ENCODE results near the gene CLDN9.

The CLDN9 gene

DNA sequence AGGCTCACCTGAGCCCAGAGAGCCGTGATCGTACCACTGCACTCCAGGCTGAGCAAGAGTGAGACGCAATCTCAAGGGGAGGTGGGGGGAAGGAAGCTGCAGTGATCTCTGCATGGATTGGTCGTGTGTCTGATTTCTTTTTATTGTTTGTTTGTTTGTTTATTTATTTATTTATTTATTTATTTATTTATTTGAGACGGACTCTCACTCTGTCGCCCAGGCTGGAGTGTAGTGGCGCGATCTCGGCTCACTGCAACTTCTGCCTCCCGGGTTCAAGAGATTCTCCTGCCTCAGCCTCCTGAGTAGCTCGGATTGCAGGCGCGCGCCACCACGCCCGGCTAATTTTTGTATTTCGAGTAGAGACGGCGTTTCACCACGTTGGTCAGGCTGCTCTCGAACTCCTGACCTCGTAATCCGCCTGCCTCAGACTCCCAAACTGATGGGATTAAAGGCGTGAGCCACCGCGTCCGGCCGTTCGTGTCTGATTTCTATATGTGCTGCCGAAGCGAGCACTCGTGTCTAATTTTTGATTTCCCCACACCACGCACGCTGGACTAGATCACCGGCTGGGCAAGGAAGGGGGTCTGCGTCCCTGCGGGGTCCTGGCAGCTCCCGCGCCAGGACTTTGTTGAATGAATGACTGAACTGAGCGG, 7.0 kb downstream of the CLDN9 start:
- no peak for DNase-seq (ENCODE audit: low read depth)

DNA sequence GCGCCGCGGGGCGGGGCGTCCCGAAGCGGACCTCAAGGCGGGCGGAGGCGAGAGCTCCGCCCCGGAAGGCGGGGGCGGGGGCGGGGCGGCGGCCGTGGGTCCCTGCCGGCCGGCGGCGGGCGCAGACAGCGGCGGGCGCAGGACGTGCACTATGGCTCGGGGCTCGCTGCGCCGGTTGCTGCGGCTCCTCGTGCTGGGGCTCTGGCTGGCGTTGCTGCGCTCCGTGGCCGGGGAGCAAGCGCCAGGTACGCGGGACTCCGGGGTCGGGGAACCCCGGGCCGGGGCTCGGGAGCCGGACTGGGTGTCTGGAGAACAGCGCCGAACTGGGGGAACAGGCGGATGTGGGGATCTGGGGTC, 7.5 kb downstream of the CLDN9 start, which contains the start of gene TNFRSF12A:
Gene TNFRSF12A, plus strand, starts transcription at position 122 of the 357 bp plus-strand sequence. Its CDS starts 30 bp downstream, at position 152.
- DNase-seq (ENCODE audit: low read depth) = peak; percentile 61

- DNase-seq (ENCODE audit: low read depth) = peak; percentile 67
These were observed 8.1 kb downstream of the CLDN9 start for GRCh38 chr16:3020604-3021448.

DNA sequence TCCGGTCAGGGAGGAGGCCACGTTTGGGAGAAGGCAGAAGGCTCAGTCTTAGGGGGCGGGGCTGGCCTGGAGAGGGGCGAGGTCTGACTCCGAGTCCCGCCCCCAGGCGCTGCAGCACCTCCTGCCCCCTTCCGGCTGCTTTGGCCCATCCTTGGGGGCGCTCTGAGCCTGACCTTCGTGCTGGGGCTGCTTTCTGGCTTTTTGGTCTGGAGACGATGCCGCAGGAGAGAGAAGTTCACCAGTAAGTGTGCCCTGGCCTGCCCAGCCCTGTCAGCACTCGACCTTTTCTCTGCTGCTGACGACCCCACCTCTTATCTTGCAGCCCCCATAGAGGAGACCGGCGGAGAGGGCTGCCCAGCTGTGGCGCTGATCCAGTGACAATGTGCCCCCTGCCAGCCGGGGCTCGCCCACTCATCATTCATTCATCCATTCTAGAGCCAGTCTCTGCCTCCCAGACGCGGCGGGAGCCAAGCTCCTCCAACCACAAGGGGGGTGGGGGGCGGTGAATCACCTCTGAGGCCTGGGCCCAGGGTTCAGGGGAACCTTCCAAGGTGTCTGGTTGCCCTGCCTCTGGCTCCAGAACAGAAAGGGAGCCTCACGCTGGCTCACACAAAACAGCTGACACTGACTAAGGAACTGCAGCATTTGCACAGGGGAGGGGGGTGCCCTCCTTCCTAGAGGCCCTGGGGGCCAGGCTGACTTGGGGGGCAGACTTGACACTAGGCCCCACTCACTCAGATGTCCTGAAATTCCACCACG, 8.9 kb downstream of the CLDN9 start:
- peak; percentile 76 for DNase-seq (ENCODE audit: low read depth)

GRCh38 chr16:3022208-3022683, 9.5 kb downstream of the CLDN9 start:
- peak; percentile 84 for DNase-seq (ENCODE audit: low read depth)

- no peak for DNase-seq (ENCODE audit: low read depth)
These were observed 10.1 kb downstream of the CLDN9 start for GRCh38 chr16:3022684-3023414.

GRCh38 chr16:3023415-3023668, 10.6 kb downstream of the CLDN9 start:
- DNase-seq (ENCODE audit: low read depth) = no peak

DNA sequence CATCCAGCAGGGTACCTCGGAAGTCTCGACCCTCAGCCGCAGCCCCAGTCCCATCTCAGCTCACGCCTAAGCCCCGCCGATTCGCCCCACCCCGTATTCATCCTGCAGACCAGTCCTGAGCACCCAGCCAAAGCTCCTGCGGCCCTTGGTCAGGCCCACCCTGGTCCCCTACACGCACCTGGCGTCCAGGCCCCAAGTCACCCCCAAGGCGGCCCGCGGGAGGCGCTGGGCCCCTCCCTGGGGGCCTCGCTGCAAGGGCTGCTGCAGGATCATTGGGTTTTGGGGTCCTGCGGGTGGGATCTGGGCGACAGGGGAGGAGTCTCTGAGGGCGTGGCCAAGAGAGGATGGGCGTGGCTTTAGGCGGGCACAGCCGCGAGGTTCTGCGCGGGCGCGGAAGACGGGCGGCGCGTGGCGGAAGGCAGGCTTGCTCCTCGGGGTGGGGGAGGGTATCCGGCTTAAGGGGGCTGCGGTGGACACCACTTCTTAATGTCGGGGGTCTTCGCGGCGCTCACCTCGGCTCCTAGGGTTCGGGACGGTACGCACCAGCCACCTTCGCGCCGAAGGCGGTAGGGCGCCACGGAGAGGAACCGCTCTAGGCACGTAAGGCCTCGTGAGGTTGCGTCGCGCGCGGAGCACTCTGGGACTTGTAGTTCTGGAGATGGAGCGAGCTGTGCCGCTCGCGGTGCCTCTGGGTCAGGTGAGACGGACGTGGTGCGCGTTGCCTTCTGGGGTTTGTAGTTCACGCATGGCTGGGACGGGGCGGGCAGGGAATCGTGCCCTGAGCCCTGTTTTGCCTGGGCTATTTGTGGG, 11.2 kb downstream of the CLDN9 start, which contains the start of the genes HCFC1R1 and THOC6:
Gene HCFC1R1, minus strand, starts transcription at position 274 of the 810 bp plus-strand sequence. Its CDS starts 1 bp downstream, at position 273.
Gene THOC6, plus strand, starts transcription at position 367 of the 810 bp plus-strand sequence. Its CDS starts 292 bp downstream, at position 659.
- DNase-seq (ENCODE audit: low read depth) = peak; percentile 88

DNA sequence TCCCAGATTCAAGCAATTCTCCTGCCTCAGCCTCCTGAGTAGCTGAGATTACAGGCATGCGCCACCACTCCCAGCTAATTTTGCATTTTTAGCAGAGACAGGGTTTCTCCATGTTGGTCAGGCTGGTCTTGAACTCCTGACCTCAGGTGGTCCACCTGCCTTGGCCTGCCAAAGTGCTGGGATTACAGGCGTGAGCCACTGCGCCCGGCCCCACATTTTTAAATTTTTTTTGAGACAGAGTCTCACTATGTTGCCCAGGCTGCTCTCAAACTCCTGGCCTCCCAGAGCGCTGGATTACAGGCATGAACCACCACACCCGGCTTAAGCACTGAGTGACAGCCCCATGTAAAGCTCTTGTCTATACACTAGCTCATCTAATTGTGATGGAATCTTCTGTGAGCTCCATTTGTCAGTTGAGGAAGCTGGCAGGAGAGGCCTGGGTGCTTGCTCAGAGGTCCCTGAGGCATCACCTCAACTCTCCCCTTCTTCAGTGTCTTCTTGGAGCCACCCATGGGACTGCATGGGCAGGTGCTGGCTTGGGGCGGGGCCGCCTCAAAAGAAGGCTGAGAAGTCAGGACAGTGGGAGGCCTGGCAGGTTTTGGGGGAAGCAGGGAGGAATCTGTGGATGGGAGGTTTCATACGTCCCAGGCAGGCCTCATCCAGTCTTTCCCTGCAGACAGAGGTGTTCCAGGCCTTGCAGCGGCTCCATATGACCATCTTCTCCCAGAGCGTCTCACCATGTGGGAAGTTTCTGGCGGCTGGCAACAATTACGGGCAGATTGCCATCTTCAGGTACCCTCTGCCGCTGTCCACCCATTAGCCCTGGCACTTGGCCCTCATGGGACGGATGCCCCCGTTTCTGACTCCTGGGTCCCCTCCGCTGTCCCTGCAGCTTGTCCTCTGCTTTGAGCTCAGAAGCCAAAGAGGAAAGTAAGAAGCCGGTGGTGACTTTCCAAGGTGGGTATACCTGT, 12.6 kb downstream of the CLDN9 start:
- no peak for DNase-seq (ENCODE audit: low read depth)

DNA sequence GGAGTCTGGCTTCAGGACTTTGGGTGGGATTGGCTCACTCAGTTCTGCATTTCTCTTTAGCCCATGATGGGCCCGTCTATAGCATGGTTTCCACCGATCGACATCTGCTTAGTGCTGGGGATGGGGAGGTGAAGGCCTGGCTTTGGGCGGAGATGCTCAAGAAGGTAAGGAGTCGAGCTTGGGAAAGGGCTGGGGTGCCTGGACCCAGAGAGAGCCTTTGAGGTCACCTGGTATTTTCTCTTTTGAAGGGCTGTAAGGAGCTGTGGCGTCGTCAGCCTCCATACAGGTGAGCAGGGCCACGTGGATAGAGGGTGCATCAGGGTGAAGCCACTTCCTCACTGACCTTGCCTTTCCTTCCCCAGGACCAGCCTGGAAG, 13.3 kb downstream of the CLDN9 start:
- DNase-seq (ENCODE audit: low read depth) = no peak

DNA sequence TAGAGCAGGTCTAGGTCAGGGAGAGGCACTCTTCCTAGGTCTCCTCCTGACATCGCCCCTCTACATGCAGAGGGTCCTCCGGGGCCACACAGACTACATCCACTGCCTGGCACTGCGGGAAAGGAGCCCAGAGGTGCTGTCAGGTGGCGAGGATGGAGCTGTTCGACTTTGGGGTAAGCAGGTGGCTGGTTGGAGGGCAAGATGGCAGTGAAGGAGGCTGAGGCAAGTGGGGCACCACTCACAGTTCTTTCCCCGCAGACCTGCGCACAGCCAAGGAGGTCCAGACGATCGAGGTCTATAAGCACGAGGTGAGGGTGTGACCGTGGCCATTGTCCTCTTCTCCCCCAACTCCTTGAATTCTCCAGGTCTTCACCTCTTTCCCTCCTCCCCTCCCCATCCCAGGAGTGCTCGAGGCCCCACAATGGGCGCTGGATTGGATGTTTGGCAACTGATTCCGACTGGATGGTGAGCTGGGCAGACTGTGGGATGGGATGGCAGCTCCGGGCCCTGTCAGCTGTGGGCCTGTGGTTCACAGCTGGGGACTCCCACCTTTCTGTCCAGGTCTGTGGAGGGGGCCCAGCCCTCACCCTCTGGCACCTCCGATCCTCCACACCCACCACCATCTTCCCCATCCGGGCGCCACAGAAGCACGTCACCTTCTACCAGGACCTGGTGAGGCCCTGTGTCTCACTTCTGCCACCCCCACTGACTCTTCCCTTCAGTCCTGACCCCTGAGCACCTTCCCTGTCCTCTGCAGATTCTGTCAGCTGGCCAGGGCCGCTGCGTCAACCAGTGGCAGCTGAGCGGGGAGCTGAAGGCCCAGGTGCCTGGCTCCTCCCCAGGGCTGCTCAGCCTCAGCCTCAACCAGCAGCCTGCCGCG, 14.1 kb downstream of the CLDN9 start:
- DNase-seq (ENCODE audit: low read depth) = no peak

- no peak for DNase-seq (ENCODE audit: low read depth)
These were observed 14.7 kb downstream of the CLDN9 start for GRCh38 chr16:3027489-3027795.

DNA sequence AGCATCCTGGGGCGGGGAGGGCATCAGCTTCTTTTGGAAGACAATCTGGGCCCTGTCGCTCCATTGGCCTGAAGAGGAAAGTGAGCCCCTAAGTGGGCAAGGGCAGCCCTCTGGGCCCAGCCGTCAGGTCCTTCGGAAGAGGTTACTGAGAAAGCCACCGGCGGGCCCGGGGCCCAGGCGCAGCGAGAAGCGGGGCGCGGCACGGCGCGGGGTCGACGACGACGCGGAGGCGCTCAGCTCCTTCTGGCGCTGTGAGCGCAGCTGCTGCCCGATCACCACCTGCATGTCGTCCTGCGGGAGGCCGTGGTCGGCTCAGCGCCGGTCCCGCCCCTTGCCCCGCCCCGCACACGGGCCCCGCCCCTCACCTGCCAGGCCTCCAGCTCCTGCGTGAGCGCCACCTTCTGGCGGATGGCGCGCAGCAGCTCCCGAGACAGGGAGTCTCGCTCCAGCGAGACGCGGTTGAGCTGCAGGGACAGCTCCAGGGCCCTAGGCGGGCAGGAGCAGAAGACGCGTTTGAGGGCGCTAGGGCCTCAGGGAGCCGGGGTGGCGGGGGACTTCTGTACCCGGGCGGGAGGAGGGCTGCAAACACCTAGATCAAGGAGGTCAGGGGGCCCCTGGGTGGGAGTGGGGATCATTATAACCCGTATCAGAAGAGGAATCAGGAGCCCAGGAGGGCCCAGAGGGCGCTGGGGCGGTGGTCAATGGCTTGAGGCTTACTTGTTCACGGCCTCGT, 15.4 kb downstream of the CLDN9 start:
- DNase-seq (ENCODE audit: low read depth) = peak; percentile 77

- no peak for DNase-seq (ENCODE audit: low read depth)
These were observed 16.1 kb downstream of the CLDN9 start for GRCh38 chr16:3028716-3029319.

- no peak for DNase-seq (ENCODE audit: low read depth)
These were observed 16.9 kb downstream of the CLDN9 start for GRCh38 chr16:3029491-3030221.

- DNase-seq (ENCODE audit: low read depth) = no peak
These were observed 17.8 kb downstream of the CLDN9 start for GRCh38 chr16:3030222-3031212.
